Measurements from ENCODE around the gene CD74.

GRCh38 chr5:150353032-150353675 is 59.6 kb downstream of the CD74 start:
- TF ChIP-seq CTCF (IDR thresholded peaks at IDR 0.05): no peak
- no peak for TF ChIP-seq POLR2A (IDR thresholded peaks at IDR 0.05)
- no peak for TF ChIP-seq POLR2AphosphoS5 (IDR thresholded peaks at IDR 0.05)
